HepG2 (cell line): ENCODE measurements around the gene GATD1.

ENCODE experiments used
- ELF1 ChIP-seq: sonication (generic); formaldehyde crosslinking; IDR thresholded peaks from 2 replicates; pipeline ENCODE4 v1.4.0; 2020; ENCODE audit warnings: missing genetic modification reagents
- EZH2 ChIP-seq: conservative IDR thresholded peaks from 2 replicates; pipeline ENCODE4 v1.6.1; 2012; ENCODE audit warnings: mild to moderate bottlenecking, low read depth, low read length, moderate library complexity
- FOXK1 ChIP-seq: sonication (generic); formaldehyde crosslinking; IDR thresholded peaks from 2 replicates; pipeline ENCODE4 v1.4.0; 2020; ENCODE audit warnings: low read depth, missing genetic modification reagents, borderline replicate concordance
- POLR2A ChIP-seq, 2 experiments: IDR thresholded peaks; 2 replicates each; pipeline ENCODE4 v1.6.1; 2011; ENCODE audit warnings: low read depth in 2 of 2, low read length in 2 of 2, mild to moderate bottlenecking in 1 of 2, moderate library complexity in 1 of 2; ENCODE audit not compliant: insufficient read depth in 1 of 2
- RARG ChIP-seq: sonication (generic); formaldehyde crosslinking; IDR thresholded peaks from 2 replicates; pipeline ENCODE4 v1.4.0; 2020; ENCODE audit warnings: low read depth, mild to moderate bottlenecking, missing genetic modification reagents
- SMAD9 ChIP-seq: sonication (generic); formaldehyde crosslinking; IDR thresholded peaks from 2 replicates; pipeline ENCODE4 v1.5.1; 2020; ENCODE audit warnings: mild to moderate bottlenecking, missing genetic modification reagents
- ZNF274 ChIP-seq: sonication (generic); formaldehyde crosslinking; IDR thresholded peaks from 2 replicates; pipeline ENCODE4 v1.5.1; 2020; ENCODE audit warnings: mild to moderate bottlenecking, missing genetic modification reagents
- ZNF333 ChIP-seq: sonication (generic); formaldehyde crosslinking; IDR thresholded peaks from 2 replicates; pipeline ENCODE4 v1.4.0; 2020; ENCODE audit warnings: mild to moderate bottlenecking, missing genetic modification reagents, borderline replicate concordance
- ZNF354B ChIP-seq: sonication (generic); formaldehyde crosslinking; IDR thresholded peaks from 2 replicates; pipeline ENCODE4 v1.8.0; 2022; ENCODE audit warnings: mild to moderate bottlenecking, missing genetic modification reagents
- ZNF879 ChIP-seq: sonication (generic); formaldehyde crosslinking; IDR thresholded peaks from 2 replicates; pipeline ENCODE4 v1.8.1; 2023; ENCODE audit warnings: missing genetic modification reagents
- TF ChIP-seq, protein P1 (sequence below): sonication (generic); formaldehyde crosslinking; IDR thresholded peaks from 2 replicates; pipeline ENCODE4 v1.8.1; 2022; ENCODE audit warnings: low read depth, mild to moderate bottlenecking, missing genetic modification reagents
- TF ChIP-seq, protein P2 (sequence below): sonication (generic); formaldehyde crosslinking; IDR thresholded peaks from 2 replicates; pipeline ENCODE4 v1.5.0; 2020; ENCODE audit warnings: mild to moderate bottlenecking, missing genetic modification reagents, moderate library complexity

DNA sequence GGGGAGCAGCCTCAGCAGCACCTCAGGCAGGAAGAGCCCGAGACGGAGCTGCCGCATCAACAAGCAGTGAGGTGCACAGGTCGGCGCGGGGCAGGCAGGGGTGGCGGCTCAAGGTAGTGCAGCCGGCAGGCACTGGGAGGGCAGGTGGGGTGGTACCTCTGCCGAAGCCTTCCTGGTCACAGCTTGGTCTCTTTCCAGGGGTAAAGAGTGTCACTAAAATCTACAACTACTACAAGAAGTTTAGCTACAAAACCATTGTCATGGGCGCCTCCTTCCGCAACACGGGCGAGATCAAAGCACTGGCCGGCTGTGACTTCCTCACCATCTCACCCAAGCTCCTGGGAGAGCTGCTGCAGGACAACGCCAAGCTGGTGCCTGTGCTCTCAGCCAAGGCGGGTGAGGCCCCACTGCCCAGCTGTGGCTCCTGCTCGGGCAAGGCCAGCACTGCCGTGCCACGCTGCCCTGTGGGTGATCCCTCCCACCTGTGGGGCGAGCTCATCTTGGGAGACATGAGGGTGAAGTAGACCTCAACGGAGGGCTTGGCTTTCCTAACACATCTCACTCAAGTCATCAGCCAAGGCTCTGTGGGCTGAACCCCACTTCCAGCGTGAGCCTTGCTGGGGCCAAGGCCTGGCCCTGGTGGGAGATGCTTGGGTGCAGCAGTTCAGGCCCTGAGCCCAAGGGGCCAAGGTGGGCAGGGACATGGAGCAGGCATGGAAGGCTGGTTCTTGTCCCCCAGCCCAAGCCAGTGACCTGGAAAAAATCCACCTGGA is 13.6 kb downstream of the GATD1 start:
- TF ChIP-seq SMAD9 (CRISPR knock-in tag) (no peak), POLR2A (IDR thresholded peaks at IDR 0.05; ENCODE audit: insufficient read depth in 1 of 2, low read depth in 2 of 2, low read length in 2 of 2) (no peak; a peak in 1 of 4 replicates), ELF1 (no peak), ZNF333 (CRISPR knock-in tag) (no peak), ZNF274 (CRISPR knock-in tag) (no peak), ZNF879 (no peak), RARG (CRISPR knock-in tag) (no peak), ZNF354B (CRISPR knock-in tag) (no peak), EZH2 (no peak), FOXK1 (CRISPR knock-in tag) (no peak)
- TF ChIP-seq, protein P1, sequence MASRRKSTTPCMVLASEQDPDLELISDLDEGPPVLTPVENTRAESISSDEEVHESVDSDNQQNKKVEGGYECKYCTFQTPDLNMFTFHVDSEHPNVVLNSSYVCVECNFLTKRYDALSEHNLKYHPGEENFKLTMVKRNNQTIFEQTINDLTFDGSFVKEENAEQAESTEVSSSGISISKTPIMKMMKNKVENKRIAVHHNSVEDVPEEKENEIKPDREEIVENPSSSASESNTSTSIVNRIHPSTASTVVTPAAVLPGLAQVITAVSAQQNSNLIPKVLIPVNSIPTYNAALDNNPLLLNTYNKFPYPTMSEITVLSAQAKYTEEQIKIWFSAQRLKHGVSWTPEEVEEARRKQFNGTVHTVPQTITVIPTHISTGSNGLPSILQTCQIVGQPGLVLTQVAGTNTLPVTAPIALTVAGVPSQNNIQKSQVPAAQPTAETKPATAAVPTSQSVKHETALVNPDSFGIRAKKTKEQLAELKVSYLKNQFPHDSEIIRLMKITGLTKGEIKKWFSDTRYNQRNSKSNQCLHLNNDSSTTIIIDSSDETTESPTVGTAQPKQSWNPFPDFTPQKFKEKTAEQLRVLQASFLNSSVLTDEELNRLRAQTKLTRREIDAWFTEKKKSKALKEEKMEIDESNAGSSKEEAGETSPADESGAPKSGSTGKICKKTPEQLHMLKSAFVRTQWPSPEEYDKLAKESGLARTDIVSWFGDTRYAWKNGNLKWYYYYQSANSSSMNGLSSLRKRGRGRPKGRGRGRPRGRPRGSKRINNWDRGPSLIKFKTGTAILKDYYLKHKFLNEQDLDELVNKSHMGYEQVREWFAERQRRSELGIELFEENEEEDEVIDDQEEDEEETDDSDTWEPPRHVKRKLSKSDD (CRISPR knock-in tag): no peak
- TF ChIP-seq, protein P2, sequence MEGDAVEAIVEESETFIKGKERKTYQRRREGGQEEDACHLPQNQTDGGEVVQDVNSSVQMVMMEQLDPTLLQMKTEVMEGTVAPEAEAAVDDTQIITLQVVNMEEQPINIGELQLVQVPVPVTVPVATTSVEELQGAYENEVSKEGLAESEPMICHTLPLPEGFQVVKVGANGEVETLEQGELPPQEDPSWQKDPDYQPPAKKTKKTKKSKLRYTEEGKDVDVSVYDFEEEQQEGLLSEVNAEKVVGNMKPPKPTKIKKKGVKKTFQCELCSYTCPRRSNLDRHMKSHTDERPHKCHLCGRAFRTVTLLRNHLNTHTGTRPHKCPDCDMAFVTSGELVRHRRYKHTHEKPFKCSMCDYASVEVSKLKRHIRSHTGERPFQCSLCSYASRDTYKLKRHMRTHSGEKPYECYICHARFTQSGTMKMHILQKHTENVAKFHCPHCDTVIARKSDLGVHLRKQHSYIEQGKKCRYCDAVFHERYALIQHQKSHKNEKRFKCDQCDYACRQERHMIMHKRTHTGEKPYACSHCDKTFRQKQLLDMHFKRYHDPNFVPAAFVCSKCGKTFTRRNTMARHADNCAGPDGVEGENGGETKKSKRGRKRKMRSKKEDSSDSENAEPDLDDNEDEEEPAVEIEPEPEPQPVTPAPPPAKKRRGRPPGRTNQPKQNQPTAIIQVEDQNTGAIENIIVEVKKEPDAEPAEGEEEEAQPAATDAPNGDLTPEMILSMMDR (CRISPR knock-in tag): no peak
